ENCODE data around the gene SC5D.

Gene SC5D

GRCh38 chr11:121295246-121296029 is 2.9 kb downstream of the SC5D start:
- no peak for DNase-seq

- DNase-seq, result no peak
Measured at GRCh38 chr11:121297872-121298271, 5.3 kb downstream of the SC5D start.

- no peak for DNase-seq
Measured at GRCh38 chr11:121298774-121299173, 6.2 kb downstream of the SC5D start.

GRCh38 chr11:121299417-121299816 is 6.8 kb downstream of the SC5D start:
- DNase-seq, result no peak

- no peak for DNase-seq
Measured at GRCh38 chr11:121300313-121300971, 7.9 kb downstream of the SC5D start.

GRCh38 chr11:121300972-121301699 is 8.6 kb downstream of the SC5D start:
- no peak for DNase-seq

- no peak for DNase-seq
Measured at GRCh38 chr11:121304759-121305158, 12.2 kb downstream of the SC5D start.

GRCh38 chr11:121308816-121309215 is 16.2 kb downstream of the SC5D start:
- no peak for DNase-seq

GRCh38 chr11:121309688-121310087 is 17.1 kb downstream of the SC5D start:
- DNase-seq, result no peak

GRCh38 chr11:121310908-121311307 is 18.3 kb downstream of the SC5D start:
- no peak for DNase-seq

- no peak for DNase-seq
Measured at GRCh38 chr11:121311373-121311772, 18.8 kb downstream of the SC5D start.

- no peak for DNase-seq
Measured at GRCh38 chr11:121312483-121312882, 19.9 kb downstream of the SC5D start.

GRCh38 chr11:121318848-121319834 is 26.6 kb downstream of the SC5D start:
- DNase-seq, result no peak

- DNase-seq, result no peak
Measured at GRCh38 chr11:121321614-121322243, 29.2 kb downstream of the SC5D start.

GRCh38 chr11:121323046-121323607 is 30.6 kb downstream of the SC5D start:
- DNase-seq, result no peak

GRCh38 chr11:121326230-121326629 is 33.7 kb downstream of the SC5D start:
- DNase-seq, result no peak

- DNase-seq, result no peak
Measured at GRCh38 chr11:121327553-121327952, 35.0 kb downstream of the SC5D start.

GRCh38 chr11:121328176-121328966 is 35.8 kb downstream of the SC5D start:
- DNase-seq, result peak; percentile 2

GRCh38 chr11:121328967-121329679 is 36.6 kb downstream of the SC5D start:
- DNase-seq, result no peak

- DNase-seq, result no peak
Measured at GRCh38 chr11:121329781-121330395, 37.3 kb downstream of the SC5D start.
